ENCODE data around the gene TRAF1.

- TF ChIP-seq KLF16 (CRISPR knock-in tag; IDR thresholded peaks at IDR 0.05) (no peak), ZFX (CRISPR knock-in tag; IDR thresholded peaks at IDR 0.05; ENCODE audit: low read depth) (no peak), ZNF644 (CRISPR knock-in tag; IDR thresholded peaks at IDR 0.05; ENCODE audit: low read depth) (no peak), SUZ12 (IDR thresholded peaks at IDR 0.05; ENCODE audit: low read depth, low read length) (no peak)
Measured at GRCh38 chr9:120873512-120873911, 53.1 kb downstream of the TRAF1 start.

All from HepG2 (cell line).